Neural cell (in vitro differentiated cells): ENCODE results near the gene MBD5. TPM values are rescaled to one million over a fixed set of nuclear protein-coding genes. Genes with fewer than 3 reads are reported as not detected.

Experiments
- H2AFZ ChIP-seq: fragments of 200-600, 300-800 bp; sonication (generic), shearing (Covaris generic); 2 replicates; pipeline ENCODE4 v1.6.0; 2014; ENCODE audit warnings: low read depth, mild to moderate bottlenecking, antibody characterized with exemption, low read length, moderate library complexity
- H3F3A ChIP-seq: fragments of 200-600 bp; shearing (Covaris generic); 2 replicates; pipeline ENCODE4 v1.6.1; 2016; ENCODE audit warnings: mild to moderate bottlenecking, moderate library complexity, mixed read lengths, antibody characterized with exemption, low read length; ENCODE audit not compliant: insufficient read depth, poor library complexity, severe bottlenecking
- H3K27ac ChIP-seq: fragments of 200-600, 300-800 bp; sonication (generic), shearing (Covaris generic); 2 replicates; pipeline ENCODE4 v1.5.1; 2014; ENCODE audit warnings: mild to moderate bottlenecking, low read length, moderate library complexity
- H3K27me3 ChIP-seq: fragments of 300-800, 200-600 bp; sonication (generic), shearing (Covaris generic); 2 replicates; pipeline ENCODE4 v1.6.0; 2014; ENCODE audit warnings: mild to moderate bottlenecking, low read depth, low read length, moderate library complexity; ENCODE audit not compliant: insufficient read depth
- H3K36me3 ChIP-seq: fragments of 300-800, 200-600 bp; sonication (generic), shearing (Covaris generic); 2 replicates; pipeline ENCODE4 v1.5.1; 2014; ENCODE audit warnings: mild to moderate bottlenecking, antibody characterized with exemption, low read length, moderate library complexity; ENCODE audit not compliant: insufficient read depth
- H3K4me2 ChIP-seq: fragments of 300-800, 200-600 bp; sonication (generic), shearing (Covaris generic); 2 replicates; pipeline ENCODE4 v1.6.0; 2014; ENCODE audit warnings: mild to moderate bottlenecking, low read length
- H3K4me3 ChIP-seq: fragments of 300-800, 200-600 bp; sonication (generic), shearing (Covaris generic); 2 replicates; pipeline ENCODE4 v1.5.1; 2014; ENCODE audit warnings: mild to moderate bottlenecking, low read length, moderate library complexity
- H3K79me2 ChIP-seq: fragments of 200-600 bp; shearing (Covaris generic); replicated peaks from 2 replicates; pipeline ENCODE4 v1.6.0; 2014; ENCODE audit warnings: mild to moderate bottlenecking, low read length, moderate library complexity; ENCODE audit not compliant: insufficient read depth
- H3K9ac ChIP-seq: fragments of 300-800, 200-600 bp; sonication (generic), shearing (Covaris generic); 2 replicates; pipeline ENCODE4 v1.6.1; 2016; ENCODE audit warnings: mild to moderate bottlenecking, low read length, mixed read lengths
- H3K9me2 ChIP-seq: fragments of 200-600 bp; shearing (Covaris generic); 2 replicates; pipeline ENCODE4 v1.6.1; 2016; ENCODE audit warnings: mild to moderate bottlenecking, low read length, mixed read lengths; ENCODE audit not compliant: insufficient read depth
- H3K9me3 ChIP-seq: fragments of 200-600, 300-800 bp; sonication (generic), shearing (Covaris generic); 2 replicates; pipeline ENCODE4 v1.6.1; 2016; ENCODE audit warnings: mild to moderate bottlenecking, mixed run types, low read length, moderate library complexity, mixed read lengths
- H4K20me1 ChIP-seq: fragments of 200-600 bp; shearing (Covaris generic); 2 replicates; pipeline ENCODE4 v1.6.1; 2016; ENCODE audit warnings: mild to moderate bottlenecking, mixed run types; ENCODE audit not compliant: insufficient read depth
- CTCF ChIP-seq: fragments of 450-650 bp; IDR thresholded peaks from 2 replicates; pipeline ENCODE4 v1.5.1; 2014; ENCODE audit warnings: antibody characterized with exemption, mild to moderate bottlenecking, moderate library complexity; ENCODE audit not compliant: poor library complexity, severe bottlenecking
- EP300 ChIP-seq: fragments of 450-650 bp; conservative IDR thresholded peaks from 2 replicates; pipeline ENCODE4 v1.6.1; 2014; ENCODE audit warnings: antibody characterized with exemption, mild to moderate bottlenecking, moderate library complexity; ENCODE audit not compliant: poor library complexity, severe bottlenecking
- EZH2 ChIP-seq: fragments of 200-600, 300-800 bp; shearing (Covaris generic), sonication (generic); IDR thresholded peaks from 2 replicates; pipeline ENCODE4 v1.6.1; 2014; ENCODE audit warnings: antibody characterized with exemption, low read length, borderline replicate concordance, mild to moderate bottlenecking; ENCODE audit not compliant: insufficient read depth, poor library complexity, severe bottlenecking
- MXI1 ChIP-seq: fragments of 450-650 bp; conservative IDR thresholded peaks from 2 replicates; pipeline ENCODE4 v1.6.1; 2014; ENCODE audit warnings: antibody characterized with exemption, mild to moderate bottlenecking; ENCODE audit not compliant: poor library complexity, severe bottlenecking
- POLR2AphosphoS5 ChIP-seq: IDR thresholded peaks from 2 replicates; pipeline ENCODE4 v1.6.1; 2012
- RAD21 ChIP-seq: fragments of 450-650 bp; conservative IDR thresholded peaks from 2 replicates; pipeline ENCODE4 v1.6.1; 2014; ENCODE audit warnings: antibody characterized with exemption, mild to moderate bottlenecking, moderate library complexity
- SMC3 ChIP-seq: fragments of 450-650 bp; conservative IDR thresholded peaks from 2 replicates; pipeline ENCODE4 v1.6.1; 2014; ENCODE audit warnings: antibody characterized with exemption, mild to moderate bottlenecking, moderate library complexity; ENCODE audit not compliant: poor library complexity
- TAF1 ChIP-seq: IDR thresholded peaks from 2 replicates; pipeline ENCODE4 v1.6.1; 2012; ENCODE audit warnings: low read depth
- polyA plus RNA-seq: library from polyadenylated mRNA; depleted of rRNA; stranded (reverse); fragments of >200 nt; gene quantifications from 2 replicates; pipeline ENCODE4 v1.2.3, GENCODE V29; 2014
- TF ChIP-seq, protein P1 (sequence below): IDR thresholded peaks from 2 replicates; pipeline ENCODE4 v1.6.1; 2012; ENCODE audit warnings: borderline replicate concordance

Gene MBD5
- polyA plus RNA-seq, 1 donor from 2014 or later, result 9.7 TPM

GRCh38 chr2:148244593-148245292, 223.9 kb downstream of the MBD5 start:
- no peak overlapping the region for H3K4me2 ChIP-seq

DNA sequence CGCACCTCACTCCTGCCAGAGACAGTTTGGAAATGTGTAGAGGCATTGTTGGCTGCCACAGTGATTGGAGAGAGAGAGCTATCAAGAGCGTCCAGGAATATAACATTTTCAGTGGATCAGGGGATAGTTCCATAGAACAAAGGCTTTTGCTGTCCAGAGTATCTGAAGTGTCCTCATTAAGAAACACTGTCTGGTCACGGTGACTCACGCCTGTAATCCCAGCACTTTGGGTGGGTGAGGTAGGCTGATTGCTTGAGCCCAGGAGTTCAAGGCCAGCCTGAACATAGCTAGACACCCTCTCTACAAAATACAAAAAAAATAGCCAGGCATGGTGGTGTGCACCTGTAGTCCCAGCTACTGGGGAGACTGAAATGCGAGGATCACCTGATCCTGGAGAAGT, 231.1 kb downstream of the MBD5 start:
- H3K36me3 ChIP-seq, result no peaks in the 10 kb centered on the region
- H3K79me2 ChIP-seq, result no peaks in the 10 kb centered on the region
- H3K9me3 ChIP-seq, result peaks cover 12% of the 10 kb centered on the region
- no peak overlapping the region for H3K9ac ChIP-seq
- H3K4me3 ChIP-seq, result no peak overlapping the region
- H3K4me2 ChIP-seq, result no peak overlapping the region
- H3K27ac ChIP-seq, result no peak overlapping the region
- no peaks in the 10 kb centered on the region for H4K20me1 ChIP-seq
- no peak for TF ChIP-seq EP300
- no peak for TF ChIP-seq SMC3
- TF ChIP-seq MXI1, result no peak
- no peak for TF ChIP-seq EZH2
- TF ChIP-seq TAF1, result no peak
- no peak for TF ChIP-seq CTCF
- no peak for TF ChIP-seq RAD21
- TF ChIP-seq, protein P1, sequence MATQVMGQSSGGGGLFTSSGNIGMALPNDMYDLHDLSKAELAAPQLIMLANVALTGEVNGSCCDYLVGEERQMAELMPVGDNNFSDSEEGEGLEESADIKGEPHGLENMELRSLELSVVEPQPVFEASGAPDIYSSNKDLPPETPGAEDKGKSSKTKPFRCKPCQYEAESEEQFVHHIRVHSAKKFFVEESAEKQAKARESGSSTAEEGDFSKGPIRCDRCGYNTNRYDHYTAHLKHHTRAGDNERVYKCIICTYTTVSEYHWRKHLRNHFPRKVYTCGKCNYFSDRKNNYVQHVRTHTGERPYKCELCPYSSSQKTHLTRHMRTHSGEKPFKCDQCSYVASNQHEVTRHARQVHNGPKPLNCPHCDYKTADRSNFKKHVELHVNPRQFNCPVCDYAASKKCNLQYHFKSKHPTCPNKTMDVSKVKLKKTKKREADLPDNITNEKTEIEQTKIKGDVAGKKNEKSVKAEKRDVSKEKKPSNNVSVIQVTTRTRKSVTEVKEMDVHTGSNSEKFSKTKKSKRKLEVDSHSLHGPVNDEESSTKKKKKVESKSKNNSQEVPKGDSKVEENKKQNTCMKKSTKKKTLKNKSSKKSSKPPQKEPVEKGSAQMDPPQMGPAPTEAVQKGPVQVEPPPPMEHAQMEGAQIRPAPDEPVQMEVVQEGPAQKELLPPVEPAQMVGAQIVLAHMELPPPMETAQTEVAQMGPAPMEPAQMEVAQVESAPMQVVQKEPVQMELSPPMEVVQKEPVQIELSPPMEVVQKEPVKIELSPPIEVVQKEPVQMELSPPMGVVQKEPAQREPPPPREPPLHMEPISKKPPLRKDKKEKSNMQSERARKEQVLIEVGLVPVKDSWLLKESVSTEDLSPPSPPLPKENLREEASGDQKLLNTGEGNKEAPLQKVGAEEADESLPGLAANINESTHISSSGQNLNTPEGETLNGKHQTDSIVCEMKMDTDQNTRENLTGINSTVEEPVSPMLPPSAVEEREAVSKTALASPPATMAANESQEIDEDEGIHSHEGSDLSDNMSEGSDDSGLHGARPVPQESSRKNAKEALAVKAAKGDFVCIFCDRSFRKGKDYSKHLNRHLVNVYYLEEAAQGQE, result no peak
- no peak for TF ChIP-seq POLR2AphosphoS5
- H3F3A ChIP-seq, result no peaks in the 10 kb centered on the region
- no peaks in the 10 kb centered on the region for H3K9me2 ChIP-seq
- no peaks in the 10 kb centered on the region for H3K27me3 ChIP-seq
- H2AFZ ChIP-seq, result no peak overlapping the region

More at GRCh38 chr2:148244593-148245292, 223.9 kb downstream of the MBD5 start:
- Histone ChIP-seq H3K9me2 (no peaks in the 10 kb centered on the region), H3K4me3 (no peak overlapping the region), H3K36me3 (no peaks in the 10 kb centered on the region), H3K27ac (no peak overlapping the region), H2AFZ (no peak overlapping the region), H3K27me3 (no peaks in the 10 kb centered on the region), H3F3A (no peaks in the 10 kb centered on the region), H4K20me1 (no peaks in the 10 kb centered on the region), H3K9ac (no peak overlapping the region), H3K9me3 (peaks cover 5% of the 10 kb centered on the region), H3K79me2 (peaks cover 5% of the 10 kb centered on the region)
- no peak for TF ChIP-seq SMC3
- TF ChIP-seq TAF1, result no peak
- TF ChIP-seq EZH2, result no peak

- Histone ChIP-seq H3K27ac (no peak overlapping the region), H3K36me3 (no peaks in the 10 kb centered on the region), H3K9me2 (no peaks in the 10 kb centered on the region), H3K9ac (no peak overlapping the region), H2AFZ (no peak overlapping the region), H3K9me3 (peaks cover 12% of the 10 kb centered on the region), H4K20me1 (no peaks in the 10 kb centered on the region), H3K27me3 (no peaks in the 10 kb centered on the region), H3K4me3 (no peak overlapping the region), H3F3A (no peaks in the 10 kb centered on the region), H3K4me2 (no peak overlapping the region), H3K79me2 (no peaks in the 10 kb centered on the region)
- no peak for TF ChIP-seq EZH2
- no peak for TF ChIP-seq POLR2AphosphoS5
- TF ChIP-seq SMC3, result no peak
- TF ChIP-seq MXI1, result no peak
- no peak for TF ChIP-seq CTCF
- no peak for TF ChIP-seq EP300
- TF ChIP-seq, protein P1, result no peak
- no peak for TF ChIP-seq TAF1
- no peak for TF ChIP-seq RAD21
Observed at GRCh38 chr2:148252646-148253045, 231.8 kb downstream of the MBD5 start.
